Femur (tissue), 1 donor: ENCODE data around the gene SELENOM.

Experiments used
- DNase-seq: peaks from one replicate; pipeline ENCODE4 v3.0.0-alpha.2; 2017

The SELENOM gene

DNA sequence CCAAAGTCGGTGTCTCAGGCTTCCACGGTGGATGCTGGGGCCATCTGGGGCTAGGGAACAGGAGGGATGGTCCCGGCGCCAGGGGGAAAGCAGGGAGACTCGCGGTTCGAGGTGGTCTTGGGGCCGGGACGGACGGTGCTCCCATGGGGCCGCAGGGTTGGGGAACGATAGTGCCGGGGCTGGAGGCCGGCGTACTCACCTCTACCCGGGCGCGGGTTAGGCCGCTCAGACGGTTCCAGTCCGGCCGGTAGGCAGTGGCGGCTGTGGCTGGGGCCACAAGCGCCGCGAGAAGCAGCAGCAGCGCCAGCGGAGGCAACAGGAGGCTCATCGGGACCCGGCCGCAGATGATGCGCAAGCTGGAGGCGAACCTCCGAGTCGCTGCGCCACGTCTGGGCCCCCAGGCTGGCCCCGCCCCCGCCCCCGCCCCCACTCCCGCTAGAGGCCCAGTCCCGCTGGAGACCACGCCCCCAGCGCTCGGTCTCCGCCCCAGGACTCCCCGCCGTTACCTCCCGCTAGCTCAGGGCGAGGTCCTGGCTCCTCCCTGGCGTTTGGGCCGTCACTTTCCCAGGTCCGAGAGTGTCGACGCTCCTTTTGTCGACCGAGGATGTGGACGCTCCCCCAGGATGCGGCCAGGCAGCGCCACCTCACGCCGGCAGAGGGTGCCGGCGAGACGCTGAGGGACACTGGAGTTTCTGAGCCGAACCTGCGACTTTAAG, at the start of gene SELENOM:
TSS of gene SELENOM (minus strand) at position 391 of the 716 bp plus-strand sequence. CDS start at position 328, 63 bp downstream.
- DNase-seq: peak; percentile 98

DNA sequence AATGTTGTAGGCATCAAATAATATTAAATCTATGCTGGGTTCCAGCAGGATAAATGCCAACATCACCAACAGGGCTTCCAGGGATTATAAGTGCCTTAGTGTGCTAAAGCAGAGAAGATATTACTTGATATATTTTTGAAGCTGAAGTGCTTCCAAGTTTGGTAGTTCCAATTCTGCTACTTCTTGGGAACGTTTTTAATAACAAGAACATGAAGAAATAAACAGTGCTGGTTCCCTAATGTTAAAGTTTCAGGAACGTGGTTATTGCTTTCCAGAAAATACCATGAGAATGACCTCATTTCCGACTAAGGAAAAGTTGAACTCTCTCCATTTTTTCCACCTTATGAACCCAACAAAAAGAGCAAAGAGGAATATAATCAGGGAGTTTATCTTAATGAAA, 48.1 kb upstream of the SELENOM start:
- no peak for DNase-seq

GRCh38 chr22:31154975-31155374, 47.6 kb upstream of the SELENOM start:
- no peak for DNase-seq

DNA sequence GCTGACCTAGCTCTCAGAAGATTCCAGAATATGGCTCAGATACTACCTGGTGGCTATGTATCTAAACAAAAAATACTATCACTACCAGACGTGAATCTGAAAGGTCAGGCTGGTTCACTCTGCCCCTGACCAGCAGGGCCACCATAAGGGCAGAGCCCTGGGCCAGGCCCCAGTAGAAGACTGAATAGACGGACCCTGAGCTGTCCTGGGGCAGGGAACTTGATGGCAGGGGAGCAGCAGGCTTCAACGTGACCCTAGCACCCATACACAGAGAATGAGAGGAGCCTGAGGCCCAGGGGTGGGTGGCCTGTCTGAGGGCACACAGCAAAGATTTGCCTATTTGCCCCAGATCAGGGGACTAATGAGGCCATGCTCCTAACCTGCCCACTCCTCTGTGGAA, 46.0 kb upstream of the SELENOM start:
- no peak for DNase-seq

GRCh38 chr22:31151872-31152271, 44.5 kb upstream of the SELENOM start:
- DNase-seq: no peak

GRCh38 chr22:31150615-31151014, 43.2 kb upstream of the SELENOM start:
- DNase-seq: no peak

- peak; percentile 80 for DNase-seq
Measured at GRCh38 chr22:31148953-31149627, 41.7 kb upstream of the SELENOM start.

DNA sequence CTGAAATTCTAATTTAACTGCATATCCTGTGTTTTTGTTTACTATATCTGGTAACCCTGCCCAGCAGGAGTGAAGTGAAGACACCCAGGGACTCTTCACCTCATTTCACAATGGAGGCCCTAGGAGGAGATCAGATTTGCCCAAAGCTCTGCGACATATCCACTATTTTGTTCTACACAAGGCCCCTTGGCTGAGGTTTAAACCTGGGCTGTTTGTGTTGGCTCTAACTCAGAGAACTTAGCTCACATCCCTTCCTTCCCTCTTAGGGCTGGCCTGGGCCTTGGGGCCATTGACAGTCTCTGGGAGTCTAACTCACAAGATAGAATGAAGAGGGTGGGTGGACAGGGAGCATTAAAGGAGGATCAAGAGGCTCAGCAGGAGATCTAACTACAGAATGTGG, 41.1 kb upstream of the SELENOM start:
- DNase-seq: no peak

DNA sequence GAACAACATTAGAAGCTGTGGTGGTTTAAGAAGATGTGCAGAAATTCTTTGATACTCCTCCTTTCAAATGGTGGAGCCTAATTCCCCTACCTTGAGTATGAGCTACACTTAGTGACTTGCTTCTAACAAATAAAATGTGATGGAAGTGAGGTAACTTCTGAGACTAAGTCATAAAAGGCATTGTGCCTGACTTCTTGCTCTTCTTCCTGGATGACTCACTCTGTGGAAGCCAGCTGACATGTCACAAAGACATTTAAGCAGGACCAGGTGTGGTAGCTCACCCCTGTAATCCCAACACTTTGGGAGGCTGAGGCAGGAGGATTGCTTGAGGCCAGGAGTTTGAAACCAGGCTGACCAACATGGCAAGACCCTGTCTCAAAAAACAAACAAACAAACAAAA, 36.9 kb upstream of the SELENOM start:
- no peak for DNase-seq

DNA sequence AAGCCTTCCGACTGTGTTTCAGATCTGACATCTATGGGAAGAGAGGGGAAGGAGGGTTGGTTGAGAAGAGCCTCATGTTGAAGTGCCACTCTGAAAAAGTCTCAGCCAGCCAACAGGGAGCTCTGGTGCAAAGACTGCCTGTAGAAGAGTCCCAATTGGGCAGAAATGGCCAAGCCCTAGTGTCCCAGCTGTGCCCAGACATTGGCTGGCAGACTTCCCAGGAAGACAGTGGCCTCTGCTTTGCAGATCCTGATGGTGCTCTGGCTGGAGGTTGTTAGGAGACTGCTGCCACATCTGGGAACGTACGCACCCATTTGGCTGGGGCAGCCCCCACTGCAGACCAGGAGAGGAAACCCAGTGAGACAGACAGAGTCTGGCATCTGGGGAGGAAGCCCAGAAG, 36.2 kb upstream of the SELENOM start:
- no peak for DNase-seq

GRCh38 chr22:31143038-31143437, 35.7 kb upstream of the SELENOM start:
- no peak for DNase-seq

DNA sequence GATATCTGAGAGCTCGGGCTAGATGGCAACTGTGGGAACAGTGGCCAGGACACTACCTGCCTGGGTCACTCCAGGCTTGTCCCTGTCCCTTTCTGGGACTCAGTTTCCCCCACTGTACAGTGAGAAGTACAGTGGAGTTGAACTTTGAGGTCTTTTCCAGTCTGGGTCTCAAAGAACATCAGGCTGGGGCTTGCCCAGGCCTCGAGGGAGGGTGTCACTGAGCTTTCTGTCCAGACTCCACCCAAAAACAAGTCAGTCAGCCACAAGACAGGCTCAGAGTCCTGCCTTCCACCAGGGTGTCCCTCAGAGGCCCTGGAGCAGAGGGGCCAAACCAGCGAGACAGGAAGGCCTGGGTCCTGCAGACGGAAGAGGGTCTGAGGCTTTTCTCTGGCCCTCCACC, 34.9 kb upstream of the SELENOM start:
- DNase-seq: no peak

DNA sequence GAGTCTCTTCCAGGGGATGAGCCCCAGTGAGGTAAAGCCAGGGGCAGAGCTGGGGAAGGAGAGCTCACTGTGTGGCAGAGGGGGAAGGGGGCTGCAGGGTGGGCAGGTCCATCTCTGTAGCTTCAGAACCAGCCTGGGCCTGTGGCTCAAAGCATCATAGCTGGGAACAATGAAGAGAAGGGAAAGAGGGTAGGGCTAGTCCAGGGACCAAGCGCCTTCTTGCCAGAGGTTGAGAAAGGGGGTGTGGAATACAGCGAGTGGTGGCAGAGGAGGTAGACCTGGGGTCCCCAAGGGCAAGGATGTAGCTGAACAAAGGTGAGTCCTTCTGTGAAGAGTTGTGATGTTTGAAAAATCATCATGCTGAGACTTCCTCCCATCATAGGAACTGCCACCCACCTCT, 34.2 kb upstream of the SELENOM start:
- DNase-seq: no peak

DNA sequence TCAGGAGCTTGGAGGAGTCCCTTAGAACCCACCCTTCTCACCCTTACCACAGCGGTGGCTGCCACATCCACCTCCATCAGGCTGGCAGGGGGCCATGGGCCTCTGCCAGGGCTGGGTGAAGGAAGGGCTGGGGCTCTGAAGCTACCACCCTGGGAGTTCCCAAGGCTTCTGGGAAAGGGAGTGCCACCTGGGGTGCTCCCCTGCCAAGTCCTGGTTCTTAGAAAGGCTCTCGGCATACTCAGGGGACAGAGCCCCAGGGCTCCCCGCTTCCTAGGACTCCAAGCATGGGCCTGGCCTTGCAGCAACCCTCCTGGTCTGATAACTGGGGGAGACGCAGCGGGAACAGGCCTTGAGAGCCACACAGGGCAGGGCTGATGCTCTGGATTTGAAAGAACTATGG, 33.4 kb upstream of the SELENOM start:
- no peak for DNase-seq

- peak; percentile 47 for DNase-seq
Measured at GRCh38 chr22:31139866-31140716, 32.7 kb upstream of the SELENOM start, which contains the start of gene PLA2G3. Gene PLA2G3, minus strand, starts transcription at chr22:31140508. Its CDS starts 154 bp downstream, at chr22:31140354.

GRCh38 chr22:31139066-31139465, 31.7 kb upstream of the SELENOM start:
- DNase-seq: no peak

GRCh38 chr22:31138126-31138525, 30.8 kb upstream of the SELENOM start:
- no peak for DNase-seq

DNA sequence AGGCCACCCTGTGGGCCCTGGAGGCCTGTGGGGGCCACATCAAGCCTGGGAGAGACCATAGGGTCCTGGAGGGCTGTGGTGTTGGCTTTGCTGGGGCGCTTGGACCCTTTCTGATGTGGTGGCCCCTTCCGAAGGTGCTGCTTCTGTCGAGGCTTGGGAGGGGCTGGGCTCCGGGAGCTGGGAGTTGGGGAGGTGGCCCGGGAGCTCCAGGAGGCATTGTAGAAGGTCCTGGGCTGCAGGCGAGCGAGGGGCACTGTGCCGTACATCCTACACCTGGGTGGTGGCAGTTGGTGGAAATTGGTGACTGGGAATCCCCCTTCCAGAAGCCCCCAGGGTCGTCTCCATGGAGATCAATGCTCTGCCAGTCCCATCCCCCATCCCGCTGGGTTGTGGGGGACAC, 30.4 kb upstream of the SELENOM start:
- no peak for DNase-seq

- no peak for DNase-seq
Measured at GRCh38 chr22:31136711-31137110, 29.3 kb upstream of the SELENOM start.

DNA sequence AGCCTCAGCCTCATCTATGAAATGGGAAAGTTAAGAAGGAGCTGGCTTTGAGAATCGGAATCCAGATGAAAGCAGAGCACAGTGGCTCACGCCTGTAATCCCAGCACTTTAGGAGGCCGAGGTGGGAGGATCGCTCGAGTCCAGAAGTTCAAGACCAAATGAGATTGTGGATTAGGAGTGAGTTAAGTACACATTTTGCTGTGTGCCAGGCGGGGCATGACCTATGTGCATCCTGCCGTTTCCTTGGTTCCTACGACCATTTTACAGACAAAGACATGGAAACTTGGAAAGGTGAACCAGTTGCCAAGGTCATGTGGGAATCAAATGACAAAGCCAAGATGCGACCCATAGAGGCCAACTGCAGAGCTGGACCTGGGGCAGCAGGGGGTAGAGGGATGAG, 28.8 kb upstream of the SELENOM start:
- DNase-seq: no peak

- no peak for DNase-seq
Measured at GRCh38 chr22:31135706-31136105, 28.3 kb upstream of the SELENOM start.

- no peak for DNase-seq
Measured at GRCh38 chr22:31134688-31135087, 27.3 kb upstream of the SELENOM start.

DNA sequence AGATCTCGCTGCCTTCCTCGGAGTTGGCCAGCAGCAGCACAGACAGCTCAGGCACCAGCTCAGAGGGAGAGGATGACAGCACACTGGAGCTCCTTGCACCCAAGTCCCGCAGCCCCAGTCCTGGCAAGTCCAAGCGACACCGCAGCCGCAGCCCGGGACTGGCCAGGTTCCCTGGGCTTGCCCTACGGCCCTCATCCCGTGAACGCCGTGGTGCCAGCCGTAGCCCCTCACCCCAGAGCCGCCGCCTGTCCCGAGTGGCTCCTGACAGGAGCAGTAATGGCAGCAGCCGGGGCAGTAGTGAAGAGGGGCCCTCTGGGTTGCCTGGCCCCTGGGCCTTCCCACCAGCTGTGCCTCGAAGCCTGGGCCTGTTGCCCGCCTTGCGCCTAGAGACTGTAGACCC, 26.5 kb upstream of the SELENOM start:
- DNase-seq: no peak

DNA sequence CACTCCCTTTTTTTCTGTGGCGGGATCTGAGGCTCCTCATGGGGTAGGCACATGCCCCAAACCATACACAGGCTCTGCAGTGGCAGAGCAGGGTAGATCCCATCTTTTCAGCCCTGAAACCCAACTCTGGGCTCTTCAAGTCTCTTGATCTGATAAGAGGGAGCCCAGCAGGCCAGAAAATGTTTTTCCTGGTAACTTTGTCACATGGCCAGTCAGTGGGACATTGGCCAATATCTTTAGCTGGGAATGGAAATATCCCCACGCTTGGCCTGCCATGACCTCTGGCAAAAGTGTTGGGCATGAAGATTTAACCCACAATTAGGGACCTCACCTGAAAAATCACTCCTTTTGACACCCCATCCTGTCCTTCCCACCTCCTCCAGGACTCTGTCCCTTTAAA, 23.5 kb upstream of the SELENOM start:
- no peak for DNase-seq
